Measurements from ENCODE around the gene GLI1.
"Not testable (repeated sequence)": the region's sequence is repeated elsewhere in the genome, so short reads cannot be mapped to it uniquely, and the experiment has no call there.

The GLI1 gene

DNA sequence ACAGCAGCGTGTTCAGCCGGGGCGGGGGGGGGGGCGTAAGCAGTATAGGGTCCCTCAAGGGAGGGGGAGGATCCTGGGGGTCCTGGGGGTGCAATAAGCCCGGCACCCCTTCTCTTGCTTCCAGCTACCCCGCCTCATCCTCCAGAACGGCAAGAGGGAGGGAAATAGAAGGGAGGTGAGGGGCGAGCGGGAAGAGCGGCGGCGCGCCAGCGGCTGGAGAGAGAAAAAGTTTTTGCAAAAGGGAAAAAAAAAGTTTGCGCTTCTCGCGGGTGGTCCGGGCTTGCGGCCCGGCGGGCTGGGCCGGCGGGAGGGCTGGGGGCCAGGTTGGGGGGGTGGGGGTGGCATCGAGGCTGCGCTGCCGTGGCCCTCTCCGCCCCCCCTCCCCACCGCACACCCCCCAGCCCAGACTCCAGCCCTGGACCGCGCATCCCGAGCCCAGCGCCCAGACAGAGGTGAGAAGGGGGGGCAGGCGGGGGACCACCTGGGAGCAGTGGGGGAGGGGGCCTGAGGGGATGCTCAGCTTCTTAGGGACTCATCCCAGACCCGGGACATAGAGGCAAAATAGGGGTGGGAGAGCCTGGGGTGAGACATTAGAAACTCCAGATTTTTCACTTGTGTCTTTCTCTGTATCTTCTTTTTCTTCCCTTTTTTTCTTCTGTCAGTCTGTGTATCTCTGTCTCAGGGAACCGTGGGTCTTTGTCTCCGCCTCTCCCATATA, at the start of gene GLI1:
Gene GLI1, plus strand, starts transcription at position 36 of the 718 bp plus-strand sequence. CDS start 3,907 bp downstream, outside the sequence.
- no peak for DNase-seq

DNA sequence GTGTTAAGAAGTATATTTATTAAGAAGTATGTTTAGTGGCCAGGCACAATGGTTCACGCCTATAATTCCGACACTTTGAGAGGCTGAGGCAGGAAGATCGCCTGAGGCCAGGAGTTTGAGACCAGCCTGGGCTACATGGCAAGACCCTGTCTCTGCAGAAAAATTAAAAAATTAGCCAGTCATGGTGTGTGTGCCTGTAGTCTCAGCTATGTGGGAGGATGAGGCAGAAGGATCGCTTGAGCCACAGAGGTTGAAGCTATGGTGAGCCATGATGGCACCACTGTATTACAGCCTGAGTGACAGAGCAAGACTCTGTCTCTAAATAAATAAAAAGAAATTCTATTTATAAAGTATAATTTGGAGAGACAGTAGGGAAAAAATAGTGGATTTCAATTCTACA, 49.1 kb upstream of the GLI1 start:
- DNase-seq: no peak

DNA sequence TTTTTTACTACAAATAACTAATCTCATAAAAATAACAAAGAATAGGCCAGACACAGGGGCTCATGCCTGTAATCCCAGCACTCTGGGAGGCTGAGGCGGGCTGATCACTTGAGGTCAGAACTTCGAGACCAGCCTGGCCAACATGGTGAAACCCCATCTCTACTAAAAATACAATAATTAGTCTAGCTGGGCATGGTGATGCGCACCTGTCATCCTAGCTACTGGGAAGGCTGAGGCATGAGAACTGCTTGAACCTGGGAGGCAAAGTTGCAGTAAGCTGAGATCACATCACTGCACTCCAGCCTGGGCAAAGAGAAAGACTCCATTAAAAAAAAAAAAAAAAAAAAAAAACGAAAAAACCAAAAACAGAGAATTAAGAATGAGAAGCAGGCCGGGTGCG, 45.4 kb upstream of the GLI1 start:
- DNase-seq: not testable (repeated sequence)

DNA sequence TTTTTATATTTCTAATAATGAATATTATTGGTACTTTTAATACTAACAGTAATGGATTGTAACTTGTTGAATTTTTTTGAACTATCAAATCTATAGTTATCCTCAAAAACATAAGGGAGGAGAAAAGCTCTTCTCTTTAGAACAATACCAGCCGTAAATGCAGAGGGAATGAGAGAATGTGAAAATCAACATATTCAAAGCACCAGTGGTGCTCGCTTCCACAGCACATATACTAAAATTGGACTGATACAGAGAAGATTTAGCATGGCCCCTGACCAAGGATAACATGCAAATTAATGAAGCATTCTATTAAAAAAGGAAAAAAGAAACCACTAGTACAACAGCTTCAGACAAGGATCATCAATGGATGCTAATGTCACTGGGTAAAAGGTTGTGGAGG, 44.5 kb upstream of the GLI1 start:
- no peak for DNase-seq

DNA sequence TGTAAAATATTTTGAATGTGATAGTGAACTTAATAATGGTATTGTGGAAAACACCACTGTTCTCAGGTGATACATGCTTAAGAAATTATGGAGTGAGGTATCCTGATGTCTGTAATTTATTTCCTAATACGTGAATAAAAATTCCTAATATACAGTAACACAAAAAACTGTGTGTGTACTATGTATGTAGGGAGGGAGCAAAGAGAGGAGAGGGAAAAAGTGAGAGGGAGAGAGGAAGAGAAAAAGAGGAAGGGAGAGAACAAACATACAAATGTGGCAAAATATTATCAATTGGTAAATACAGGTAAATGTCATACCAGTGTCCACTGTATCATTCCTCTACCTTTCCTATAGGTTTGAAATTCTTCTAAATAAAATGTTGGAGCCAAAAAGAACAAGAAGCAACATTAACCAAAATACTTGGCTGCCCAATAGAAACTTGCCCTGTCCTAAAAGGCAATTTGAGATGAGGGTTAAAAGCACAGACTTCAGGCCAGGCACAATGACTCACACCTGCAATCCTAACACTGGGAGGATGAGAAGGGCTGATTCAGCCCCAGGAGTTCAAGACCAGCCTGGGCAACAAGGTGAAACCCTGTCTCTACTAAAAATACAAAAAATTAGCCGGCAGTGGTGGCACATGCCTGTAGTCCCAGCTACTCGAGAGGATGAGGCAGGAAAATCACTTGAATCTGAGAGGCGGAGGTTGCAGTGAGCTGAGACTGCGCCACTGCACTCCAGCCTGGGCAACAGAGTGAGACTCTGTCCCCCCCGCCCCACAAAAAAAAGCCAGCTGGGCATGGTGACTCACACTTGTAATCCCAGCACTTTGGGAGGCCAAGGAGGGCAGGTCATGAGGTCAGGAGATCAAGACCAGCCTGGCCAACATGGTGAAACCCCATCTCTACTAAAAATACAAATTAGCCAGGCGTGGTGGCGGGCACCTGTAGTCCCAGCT, 43.3 kb upstream of the GLI1 start:
- no peak for DNase-seq

DNA sequence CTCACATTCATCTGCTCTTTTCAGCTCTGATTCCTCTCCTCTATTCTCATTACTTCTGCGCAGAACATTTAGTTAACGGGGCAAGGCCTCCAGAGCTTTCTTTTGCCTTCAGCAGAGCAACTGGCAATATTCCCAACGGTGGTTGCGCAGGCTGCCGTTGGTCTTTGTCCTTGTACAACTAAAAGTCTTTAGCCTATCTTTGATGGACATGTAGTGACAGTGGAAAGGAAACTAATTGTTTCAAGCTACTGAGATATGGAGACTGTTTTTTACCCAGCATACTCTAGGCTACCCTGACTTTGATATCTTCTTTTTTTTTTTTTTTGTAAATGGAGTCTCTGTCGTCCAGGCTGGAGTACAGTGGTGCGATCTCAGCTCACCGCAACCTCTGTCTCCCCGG, 41.3 kb upstream of the GLI1 start:
- no peak for DNase-seq

DNA sequence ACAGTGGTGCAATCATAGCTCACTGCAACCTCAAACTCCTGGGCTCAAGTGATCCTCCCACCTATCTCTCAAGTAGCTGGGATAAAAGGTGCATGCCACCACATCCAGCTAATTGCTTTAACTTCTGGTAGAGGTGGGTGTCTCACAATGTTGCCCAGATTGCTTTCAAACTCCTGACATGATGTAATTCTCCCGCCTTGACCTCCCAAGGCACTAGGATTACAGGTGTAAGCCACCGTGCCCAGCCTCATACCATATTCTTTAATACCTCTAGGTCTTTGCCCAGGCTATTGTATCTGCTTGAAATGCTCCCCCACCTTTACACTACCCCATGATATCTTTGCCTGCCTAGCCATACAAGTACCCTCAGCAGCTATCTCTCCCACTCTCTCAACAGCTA, 40.1 kb upstream of the GLI1 start:
- DNase-seq: no peak

DNA sequence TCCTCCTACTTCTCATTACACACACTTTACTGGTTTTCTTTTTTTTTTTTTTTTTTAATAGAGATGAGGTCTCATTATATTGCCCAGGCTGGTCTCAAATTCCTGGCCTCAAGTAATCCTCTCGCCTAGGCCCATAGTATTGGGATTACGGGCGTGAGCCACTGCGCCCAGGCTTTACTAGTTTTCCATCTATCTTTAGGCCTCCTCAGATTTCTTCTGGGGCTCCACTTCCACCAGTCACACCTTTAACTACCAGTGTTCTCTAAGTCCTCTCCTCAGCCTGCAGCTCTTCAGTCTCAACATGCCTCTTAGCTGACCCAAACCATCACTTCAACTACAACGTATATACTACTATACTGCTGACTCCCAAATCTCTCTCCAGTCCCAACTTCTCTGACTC, 39.1 kb upstream of the GLI1 start:
- no peak for DNase-seq

DNA sequence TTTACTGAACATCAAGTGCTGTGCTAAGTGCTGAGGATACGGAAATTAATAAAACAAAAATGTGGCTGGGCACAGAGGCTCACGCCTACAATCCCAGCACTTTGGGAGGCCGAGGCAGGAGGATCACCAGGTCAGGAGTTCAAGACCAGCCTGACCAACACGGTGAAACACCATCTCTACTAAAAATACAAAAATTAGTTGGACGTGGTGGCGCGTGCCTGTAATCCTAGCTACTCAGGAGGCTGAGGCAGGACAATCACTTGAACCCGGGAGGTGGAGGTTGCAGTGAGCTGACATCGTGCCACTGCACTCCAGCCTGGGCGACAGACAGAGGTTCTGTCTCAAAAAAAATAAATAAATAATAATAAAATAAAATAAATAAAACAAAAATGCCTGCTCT, 32.6 kb upstream of the GLI1 start:
- DNase-seq: peak; percentile 13

DNA sequence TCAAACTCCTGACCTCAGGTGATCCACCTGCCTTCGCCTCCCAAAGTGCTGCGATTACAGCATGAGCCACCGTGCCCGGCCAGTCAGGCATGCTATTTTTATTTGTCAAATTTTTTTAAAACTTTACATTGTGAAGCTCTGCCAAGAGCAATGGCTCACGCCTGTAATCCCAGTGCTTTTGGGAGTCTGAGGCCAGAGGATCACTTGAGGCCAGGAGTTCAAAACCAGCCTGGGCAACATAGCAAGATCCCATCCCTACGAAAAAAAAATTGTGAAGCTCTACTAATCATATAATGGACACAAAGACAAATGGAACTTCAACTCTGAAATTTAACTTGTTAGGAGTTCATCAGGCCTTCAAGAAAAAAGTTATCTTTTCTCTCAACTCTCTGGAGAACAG, 30.6 kb upstream of the GLI1 start:
- peak; percentile 18 for DNase-seq

DNA sequence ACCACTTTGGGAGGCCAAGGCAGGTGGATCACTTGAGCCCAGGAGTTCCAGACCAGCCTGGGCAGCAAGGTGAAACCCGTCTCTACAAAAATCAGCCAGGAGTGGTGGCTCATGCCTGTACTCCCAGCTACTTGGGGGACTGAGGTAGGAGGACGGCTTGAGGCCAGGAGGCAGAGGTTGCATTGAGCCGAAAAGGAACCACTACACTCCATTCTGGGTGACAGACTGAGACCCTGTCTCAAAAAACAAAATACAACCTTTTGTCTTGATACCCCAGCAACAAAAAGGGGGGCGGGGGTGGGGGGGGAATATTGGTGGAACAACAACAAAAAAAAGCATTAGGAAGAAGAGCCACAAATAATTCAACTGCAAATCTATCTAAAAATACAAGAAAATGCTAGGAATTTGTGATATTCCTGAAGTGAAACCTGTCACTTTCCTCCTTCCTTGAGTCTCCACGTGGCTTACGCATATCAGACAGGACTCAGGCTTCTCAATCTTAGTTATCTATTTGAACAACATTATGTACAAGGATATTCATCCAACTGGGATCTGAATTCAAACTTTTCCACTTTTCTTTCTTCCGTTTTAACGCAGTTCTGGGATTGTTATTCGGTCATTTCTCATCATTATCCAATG, 30.0 kb upstream of the GLI1 start:
- DNase-seq: peak; percentile 25

DNA sequence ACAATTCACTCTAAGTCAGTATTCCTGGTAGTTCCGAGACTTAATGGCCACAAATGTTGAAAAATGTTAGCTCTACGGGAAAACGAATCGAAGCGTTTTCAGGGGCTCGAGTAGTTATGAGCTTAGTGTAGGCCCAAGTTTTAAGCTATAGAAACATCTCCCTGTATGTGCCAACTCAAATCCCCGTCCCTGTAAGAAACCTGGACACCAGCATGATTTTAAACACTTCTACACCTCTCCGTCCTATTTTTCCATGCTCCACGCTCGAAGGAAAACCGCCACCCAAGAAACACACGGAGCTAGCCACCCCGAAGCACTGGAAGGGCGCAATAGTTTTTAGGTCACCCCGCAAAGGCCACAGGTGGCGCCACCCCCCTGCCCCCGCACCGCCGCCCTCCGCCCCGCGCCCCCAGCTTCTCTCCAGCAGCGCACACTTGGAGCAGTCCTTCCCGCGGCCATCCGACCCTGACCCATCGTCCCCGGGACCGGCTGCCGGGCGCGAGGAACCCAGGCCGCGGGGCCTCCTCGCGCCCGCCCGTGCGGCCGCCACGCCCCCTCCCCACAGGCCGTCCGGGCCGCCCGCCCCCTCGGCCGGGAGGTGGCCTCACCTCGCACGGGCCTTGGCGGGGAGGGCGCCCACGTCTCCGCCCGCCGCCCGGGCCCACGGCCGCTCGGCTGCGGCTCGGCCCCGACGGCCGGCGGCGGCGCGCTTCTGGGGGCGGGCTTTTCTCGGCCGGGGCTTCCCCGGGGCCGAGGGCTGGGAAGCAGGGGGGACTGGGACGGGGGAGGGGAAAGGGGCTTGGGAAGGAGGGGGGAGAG, 29.3 kb upstream of the GLI1 start:
- DNase-seq: peak; percentile 58

DNA sequence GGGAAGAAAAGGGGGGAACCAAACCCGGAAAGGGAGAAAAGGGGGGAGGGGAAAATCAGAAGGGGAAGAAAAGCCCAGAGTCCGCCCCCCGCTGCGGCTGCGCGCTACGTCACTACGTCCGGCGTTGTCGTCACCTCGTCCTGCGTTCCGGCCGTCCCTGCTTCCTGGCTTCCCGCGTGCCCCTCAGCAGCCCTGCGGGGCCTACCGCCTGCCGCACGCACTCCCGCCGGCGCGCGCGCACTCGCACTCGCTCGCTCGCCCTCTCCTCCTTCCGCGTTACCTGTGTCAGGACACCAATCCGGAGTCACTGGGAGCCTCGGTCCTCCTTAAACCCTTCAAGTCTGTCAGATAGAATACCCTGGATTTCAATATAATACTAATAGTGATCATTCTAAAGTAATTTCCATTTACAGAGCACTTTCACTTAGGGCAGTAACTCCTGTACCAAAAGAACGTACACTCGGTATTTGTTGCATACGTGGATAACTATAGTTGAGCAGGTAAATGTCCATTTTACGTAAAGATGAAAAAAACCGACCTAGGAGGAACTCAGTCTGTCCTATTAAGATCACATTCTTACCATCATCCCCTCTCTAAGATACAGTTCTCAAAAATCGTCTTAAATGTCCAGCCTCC, 28.5 kb upstream of the GLI1 start, which contains the start of gene R3HDM2:
Gene R3HDM2, minus strand, starts transcription at position 113 of the 636 bp plus-strand sequence. CDS start 120,615 bp downstream, outside the sequence.
- peak; percentile 98 for DNase-seq

DNA sequence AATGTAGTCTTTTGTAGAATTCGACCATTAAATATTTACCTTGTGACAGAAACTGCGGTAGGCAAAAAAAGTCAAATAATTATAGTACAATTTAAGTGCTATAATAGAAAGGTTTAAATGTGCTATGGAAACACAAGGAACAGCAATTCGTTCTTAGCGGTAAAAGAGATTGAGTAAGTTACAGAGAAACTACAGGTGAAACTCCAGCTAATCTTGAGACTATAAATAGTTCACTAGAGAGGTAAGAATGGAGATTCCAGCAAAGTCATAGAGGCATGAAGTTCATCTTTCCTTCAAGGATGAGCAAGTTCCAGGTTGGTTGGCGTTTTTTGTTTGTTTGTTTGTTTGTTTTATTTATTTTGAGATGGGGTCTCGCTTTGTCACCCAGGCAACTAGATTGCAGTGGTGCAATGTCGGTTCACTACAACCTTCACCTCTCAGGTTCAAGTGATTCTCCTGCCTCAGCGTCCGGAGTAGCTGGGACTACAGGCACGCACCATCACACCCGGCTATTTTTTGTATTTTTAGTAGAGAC, 27.9 kb upstream of the GLI1 start:
- DNase-seq: no peak

DNA sequence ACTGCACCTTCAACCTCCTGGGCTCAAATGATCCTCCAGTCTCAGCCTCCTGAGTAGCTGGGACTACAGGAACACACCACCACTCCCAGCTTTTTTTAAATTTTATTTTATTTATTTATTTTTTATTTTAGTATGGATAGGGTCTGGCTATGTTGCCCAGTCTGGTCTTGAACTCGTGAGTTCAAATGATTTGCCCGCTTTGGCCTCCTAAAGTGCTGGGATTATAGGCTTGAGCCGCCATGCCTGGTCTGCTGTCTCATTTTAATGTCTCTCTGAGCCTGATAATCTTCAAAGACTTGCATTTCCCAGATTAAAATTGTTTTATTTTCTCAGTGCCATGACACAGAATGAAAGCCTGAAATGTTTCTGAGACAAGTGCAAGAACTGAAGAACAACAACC, 26.2 kb upstream of the GLI1 start:
- DNase-seq: peak; percentile 10

DNA sequence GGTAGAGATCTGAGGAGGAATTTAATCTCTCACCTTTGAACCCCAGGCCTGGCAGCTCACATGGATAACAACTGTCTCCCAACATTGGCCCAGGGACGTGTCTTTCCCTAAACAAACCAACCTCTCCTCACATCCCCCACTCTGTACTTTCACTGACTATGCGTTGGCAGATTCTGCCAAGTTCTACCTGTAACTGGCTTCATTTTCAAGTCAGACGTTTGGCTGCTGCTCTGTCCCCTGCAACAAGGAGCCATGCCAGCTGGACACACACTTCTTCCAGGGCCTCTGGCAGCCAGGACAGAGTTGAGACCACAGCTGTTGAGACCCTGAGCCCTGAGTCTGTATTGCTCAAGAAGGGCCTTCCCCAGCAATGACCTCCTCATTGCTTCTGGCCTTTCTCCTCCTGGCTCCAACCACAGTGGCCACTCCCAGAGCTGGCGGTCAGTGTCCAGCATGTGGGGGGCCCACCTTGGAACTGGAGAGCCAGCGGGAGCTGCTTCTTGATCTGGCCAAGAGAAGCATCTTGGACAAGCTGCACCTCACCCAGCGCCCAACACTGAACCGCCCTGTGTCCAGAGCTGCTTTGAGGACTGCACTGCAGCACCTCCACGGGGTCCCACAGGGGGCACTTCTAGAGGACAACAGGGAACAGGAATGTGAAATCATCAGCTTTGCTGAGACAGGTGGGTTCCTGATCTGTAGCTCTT, 24.9 kb upstream of the GLI1 start, which contains the start of gene INHBC:
Gene INHBC, plus strand, starts transcription at position 268 of the 707 bp plus-strand sequence. Its CDS starts 103 bp downstream, at position 371.
- DNase-seq: no peak

DNA sequence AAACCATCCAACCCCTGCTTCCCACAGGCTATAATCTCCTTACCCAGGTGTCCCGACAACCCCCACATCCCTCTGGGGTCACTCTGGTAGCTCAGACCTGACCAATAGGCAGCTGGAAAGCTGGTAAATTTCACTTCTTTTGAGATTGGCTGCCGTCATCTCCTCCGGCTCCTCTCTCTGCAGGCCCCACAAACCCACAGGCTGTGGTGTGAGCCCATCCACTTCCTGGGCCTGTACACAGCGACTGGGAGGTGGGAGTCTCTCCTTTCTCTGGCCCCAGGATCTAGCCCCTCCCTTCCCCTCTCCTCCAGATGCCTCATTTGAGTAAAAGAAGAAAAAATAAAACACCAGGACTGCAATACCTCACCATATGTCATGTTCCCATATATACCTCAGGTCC, 24.3 kb upstream of the GLI1 start:
- no peak for DNase-seq

DNA sequence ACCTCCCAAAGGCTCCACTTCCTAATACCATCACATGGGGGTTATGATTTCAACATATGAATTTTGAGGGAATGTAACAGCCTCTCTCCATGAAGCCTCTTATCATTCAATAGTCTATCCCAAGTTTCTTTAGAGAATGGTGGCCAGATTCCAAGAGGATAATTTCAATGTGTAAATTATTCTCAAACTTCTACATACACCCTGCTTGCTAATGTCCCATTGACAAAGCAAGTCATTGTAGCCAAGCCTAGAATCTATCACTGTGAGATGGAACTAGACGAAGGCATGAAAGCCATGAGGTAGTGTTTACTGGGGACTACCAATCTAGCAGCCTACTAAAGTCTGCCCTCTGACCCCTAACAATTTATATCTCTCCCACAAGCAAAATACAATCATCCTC, 21.2 kb upstream of the GLI1 start:
- DNase-seq: no peak

DNA sequence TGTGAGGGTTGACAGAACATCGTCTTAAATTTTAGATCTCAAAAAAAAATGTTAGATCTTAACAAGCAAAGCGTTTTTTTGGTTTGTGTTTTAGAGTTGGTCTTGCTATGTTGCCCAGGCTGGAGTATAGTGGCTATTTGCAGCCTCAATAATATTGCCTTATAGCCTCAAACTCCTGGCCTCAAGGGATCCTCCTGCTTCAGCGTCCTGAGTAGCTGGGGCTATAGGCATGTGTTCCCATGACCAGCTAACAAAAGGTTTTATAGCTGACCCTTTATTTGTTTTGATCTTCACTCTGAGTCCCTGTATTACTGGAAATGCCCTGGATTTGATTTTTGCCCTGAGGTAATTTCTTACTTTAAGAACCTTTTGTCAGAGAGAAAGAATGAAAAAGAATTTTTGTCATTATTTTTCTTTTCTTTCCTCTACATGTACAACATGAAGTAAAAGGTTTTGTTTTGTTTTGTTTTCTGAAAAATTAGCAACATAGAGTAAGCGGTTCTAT, 19.8 kb upstream of the GLI1 start:
- no peak for DNase-seq

DNA sequence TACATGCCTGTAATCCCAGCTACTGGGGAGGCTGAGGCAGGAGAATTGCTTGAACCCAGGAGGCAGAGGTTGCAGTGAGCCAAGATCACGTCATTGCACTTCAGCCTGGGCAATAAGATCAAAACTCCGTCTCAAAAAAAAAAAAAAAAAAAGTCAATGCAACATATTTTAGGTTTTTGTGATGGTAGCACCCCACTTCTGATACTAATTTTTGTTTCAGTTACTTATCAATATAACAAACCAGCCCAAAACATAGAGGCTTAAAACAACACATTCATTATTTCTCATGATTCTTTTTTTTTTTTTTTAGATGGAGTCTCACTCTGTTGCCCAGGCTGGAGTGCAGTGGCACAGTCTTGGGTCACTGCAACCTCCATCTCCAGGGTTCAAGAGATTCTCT, 18.2 kb upstream of the GLI1 start:
- not testable (repeated sequence) for DNase-seq

Data from stimulated activated CD8-positive, alpha-beta memory T cell treated with anti-CD3 and anti-CD28 coated beads, Interleukin-4, amount 100 ng/mL, for 48 hours (primary cell).